Measurements from ENCODE around the gene INHA. TPM values are rescaled to one million over a fixed set of nuclear protein-coding genes. Genes with fewer than 3 reads are reported as not detected.

Gene INHA
- total RNA-seq, 3 donors from 2014 or later (not counting 1 experiment from before 2014, with no cell fraction given) = not detected

GRCh38 chr2:219525533-219526232 is 46.4 kb upstream of the INHA start:
- peaks cover 2% of the 10 kb centered on the region for H3K4me1 ChIP-seq (ENCODE audit: control insufficient read depth, insufficient read depth, low read length)
- intact Hi-C loops (cut with micrococcal nuclease) = no loop called here
- no peak for ATAC-seq
- 58% methylated on average over 7 of the region's 9 CpGs for WGBS (ENCODE audit: insufficient coverage)
- no peak overlapping the region for H3K27ac Mint-ChIP-seq
- H3K27me3 Mint-ChIP-seq (ENCODE audit: low read depth in 2 of 2) = peaks cover 68 to 84% of the 10 kb centered on the region in 2 donors
- DNase-seq = no peak
- H3K4me3 Mint-ChIP-seq = no peak overlapping the region
- no peak overlapping the region for H3K4me3 ChIP-seq (ENCODE audit: low read length)
- H3K36me3 Mint-ChIP-seq = no peaks in the 10 kb centered on the region
- H3K4me1 Mint-ChIP-seq = peaks cover 0 to 23% of the 10 kb centered on the region in 2 donors
- no peak overlapping the region for H3K27ac ChIP-seq (ENCODE audit: low read length)
- no peaks in the 10 kb centered on the region for H3K36me3 ChIP-seq (ENCODE audit: control insufficient read depth, insufficient read depth, low read length)
- peaks cover 35% of the 10 kb centered on the region for H3K27me3 ChIP-seq (ENCODE audit: control insufficient read depth, insufficient read depth, low read length)
- no peaks in the 10 kb centered on the region for H3K9me3 Mint-ChIP-seq
- no peaks in the 10 kb centered on the region for H3K9me3 ChIP-seq (ENCODE audit: control insufficient read depth, insufficient read depth, low read length)
- TF ChIP-seq CTCF (IDR thresholded peaks at IDR 0.05) = no peak

- ATAC-seq = no peak
- WGBS (ENCODE audit: insufficient coverage) = 60% methylated on average over 10 of the region's 11 CpGs
These were observed 45.6 kb upstream of the INHA start for GRCh38 chr2:219526320-219527075.

GRCh38 chr2:219527076-219527394 is 45.1 kb upstream of the INHA start:
- ATAC-seq = no peak
- no peaks in the 10 kb centered on the region for H3K36me3 Mint-ChIP-seq
- peaks cover 29% of the 10 kb centered on the region for H3K27me3 ChIP-seq (ENCODE audit: control insufficient read depth, insufficient read depth, low read length)
- no peak overlapping the region for H3K27ac ChIP-seq (ENCODE audit: low read length)
- no peaks in the 10 kb centered on the region for H3K9me3 ChIP-seq (ENCODE audit: control insufficient read depth, insufficient read depth, low read length)
- no peak overlapping the region for H3K27ac Mint-ChIP-seq
- no peak overlapping the region for H3K4me3 ChIP-seq (ENCODE audit: low read length)
- peaks cover 63 to 72% of the 10 kb centered on the region in 2 donors for H3K27me3 Mint-ChIP-seq (ENCODE audit: low read depth in 2 of 2)
- H3K4me1 ChIP-seq (ENCODE audit: control insufficient read depth, insufficient read depth, low read length) = peaks cover 2% of the 10 kb centered on the region
- H3K4me1 Mint-ChIP-seq = peaks cover 0 to 13% of the 10 kb centered on the region in 2 donors
- 57% methylated on average over 6 of the region's 6 CpGs for WGBS (ENCODE audit: insufficient coverage)
- no peak for TF ChIP-seq CTCF (IDR thresholded peaks at IDR 0.05)
- H3K9me3 Mint-ChIP-seq = no peaks in the 10 kb centered on the region
- H3K36me3 ChIP-seq (ENCODE audit: control insufficient read depth, insufficient read depth, low read length) = no peaks in the 10 kb centered on the region
- no peak overlapping the region for H3K4me3 Mint-ChIP-seq
- intact Hi-C loops (cut with micrococcal nuclease) = no loop called here
- no peak for DNase-seq

More at GRCh38 chr2:219526320-219527075, 45.6 kb upstream of the INHA start:
- no peak overlapping the region for H3K27ac Mint-ChIP-seq
- H3K4me1 Mint-ChIP-seq = peaks cover 0 to 19% of the 10 kb centered on the region in 2 donors
- H3K9me3 ChIP-seq (ENCODE audit: control insufficient read depth, insufficient read depth, low read length) = no peaks in the 10 kb centered on the region
- H3K27me3 ChIP-seq (ENCODE audit: control insufficient read depth, insufficient read depth, low read length) = peaks cover 32% of the 10 kb centered on the region
- peaks cover 2% of the 10 kb centered on the region for H3K4me1 ChIP-seq (ENCODE audit: control insufficient read depth, insufficient read depth, low read length)
- peaks cover 69 to 78% of the 10 kb centered on the region in 2 donors for H3K27me3 Mint-ChIP-seq (ENCODE audit: low read depth in 2 of 2)
- DNase-seq = no peak
- H3K4me3 ChIP-seq (ENCODE audit: low read length) = no peak overlapping the region
- H3K4me3 Mint-ChIP-seq = no peak overlapping the region
- no peaks in the 10 kb centered on the region for H3K9me3 Mint-ChIP-seq
- no peaks in the 10 kb centered on the region for H3K36me3 Mint-ChIP-seq
- TF ChIP-seq CTCF (IDR thresholded peaks at IDR 0.05) = no peak
- intact Hi-C loops (cut with micrococcal nuclease) = no loop called here
- H3K36me3 ChIP-seq (ENCODE audit: control insufficient read depth, insufficient read depth, low read length) = no peaks in the 10 kb centered on the region
- H3K27ac ChIP-seq (ENCODE audit: low read length) = no peak overlapping the region

All from natural killer cell (primary cell).